A204.1 (cell line): ENCODE measurements around the gene KAZN.

Experiments
- FAIRE-seq: peaks from 2 replicates; lab custom pipeline; 2012; peaks lifted over from hg19 to GRCh38; lab: Jason Lieb, UNC

The KAZN gene

DNA sequence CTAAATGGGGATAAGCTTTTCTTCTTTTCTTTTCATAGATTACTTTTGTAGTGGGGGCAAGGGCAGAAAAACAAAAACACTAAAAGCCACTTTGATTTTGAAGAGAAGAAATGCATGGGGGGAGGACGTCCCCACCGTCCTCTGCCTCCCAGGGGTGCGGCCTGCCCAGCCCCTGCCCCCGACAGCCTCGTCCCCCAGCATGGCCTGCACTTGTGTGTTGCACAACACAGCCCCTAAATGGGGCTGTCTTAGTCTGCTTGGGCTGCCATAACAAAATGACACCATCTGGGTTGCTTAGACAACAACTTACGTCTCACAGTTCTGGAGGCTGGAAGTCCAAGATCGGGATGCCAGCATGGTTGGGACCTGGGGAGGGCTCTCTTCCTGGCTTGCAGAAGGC, 497.8 kb downstream of the KAZN start:
- no peak for FAIRE-seq

- FAIRE-seq, result no peak
Observed at GRCh38 chr1:15098176-15099125, 500.0 kb downstream of the KAZN start.

- FAIRE-seq, result no peak
Observed at GRCh38 chr1:15099441-15100120, 501.1 kb downstream of the KAZN start.

GRCh38 chr1:15100121-15100879, 501.8 kb downstream of the KAZN start:
- no peak for FAIRE-seq

DNA sequence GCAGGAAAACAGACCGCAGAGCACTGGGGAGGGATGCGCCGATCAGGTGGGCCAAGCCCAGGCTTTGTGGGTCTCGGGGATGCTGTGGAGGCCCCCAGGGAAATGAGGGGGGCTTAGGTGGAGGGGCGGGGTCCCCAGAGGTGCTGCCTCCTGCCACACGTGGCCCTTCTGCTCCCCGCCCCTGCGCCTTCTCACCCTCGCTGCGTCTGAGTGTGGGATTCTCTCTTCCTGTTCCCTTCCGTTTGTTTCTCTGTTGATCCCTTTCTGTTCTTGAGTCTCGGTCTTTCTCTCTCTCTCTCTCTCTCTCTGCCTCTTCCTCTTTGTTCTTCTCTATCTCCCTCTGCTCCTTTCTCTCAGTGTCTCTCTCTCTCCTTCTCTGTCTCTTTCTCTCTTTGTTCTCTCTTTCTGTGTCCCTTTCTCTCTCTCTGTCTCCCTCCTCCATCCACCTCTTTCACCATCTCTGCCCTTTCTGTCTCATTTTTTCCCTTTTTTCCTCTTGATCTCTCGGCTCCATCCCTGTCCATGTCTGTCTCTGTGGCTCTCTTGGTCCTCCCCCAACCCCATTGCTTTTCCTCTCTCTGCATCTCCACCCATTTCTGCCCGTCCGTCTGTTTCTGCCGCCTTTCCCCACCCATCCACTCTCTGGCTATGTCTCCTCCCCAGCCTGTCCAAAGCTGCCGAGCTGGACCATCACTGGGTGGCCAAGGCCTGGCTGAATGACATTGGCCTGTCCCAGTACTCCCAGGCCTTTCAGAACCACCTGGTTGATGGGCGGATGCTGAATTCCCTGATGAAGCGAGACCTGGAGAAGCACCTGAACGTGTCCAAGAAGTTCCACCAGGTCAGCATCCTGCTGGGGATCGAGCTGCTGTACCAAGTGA, 502.6 kb downstream of the KAZN start:
- no peak for FAIRE-seq

- FAIRE-seq, result no peak
Observed at GRCh38 chr1:15101801-15102200, 503.3 kb downstream of the KAZN start.

DNA sequence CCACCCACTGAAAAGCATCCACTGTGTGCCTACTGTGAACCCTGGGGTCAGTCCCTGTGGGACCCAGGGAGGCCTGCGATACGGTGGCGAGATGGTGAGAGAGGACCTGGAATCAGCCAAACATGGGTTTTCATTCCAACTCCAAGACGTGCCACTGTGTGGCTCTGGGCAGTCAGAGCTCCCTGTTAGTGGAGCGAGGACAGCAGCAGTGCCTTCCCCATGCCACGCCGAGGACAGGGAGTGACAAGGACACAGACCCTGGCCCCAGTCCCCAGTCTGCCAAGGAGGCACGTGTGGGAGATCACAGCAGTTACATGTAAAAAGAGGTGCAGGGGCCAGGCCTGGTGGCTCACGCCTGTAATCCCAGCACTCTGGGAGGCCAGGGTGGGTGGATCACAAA, 504.2 kb downstream of the KAZN start:
- FAIRE-seq, result no peak

DNA sequence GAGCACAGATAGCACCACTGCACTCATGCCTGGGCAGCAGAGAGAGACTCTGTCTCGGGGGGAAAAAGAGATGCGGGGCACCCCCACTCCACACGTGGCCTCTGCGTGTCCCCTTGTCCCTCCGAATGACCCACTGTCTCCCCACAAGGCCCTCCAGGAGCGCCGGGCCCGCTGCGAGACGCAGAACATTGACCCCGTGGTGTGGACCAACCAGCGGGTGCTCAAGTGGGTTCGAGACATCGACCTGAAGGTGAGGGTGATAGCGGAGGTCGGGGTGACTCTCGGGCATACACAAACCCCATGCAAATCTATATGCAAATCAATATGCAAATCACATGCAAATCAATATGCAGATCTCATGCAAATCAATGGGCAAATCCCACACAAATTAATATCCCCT, 504.7 kb downstream of the KAZN start:
- no peak for FAIRE-seq

DNA sequence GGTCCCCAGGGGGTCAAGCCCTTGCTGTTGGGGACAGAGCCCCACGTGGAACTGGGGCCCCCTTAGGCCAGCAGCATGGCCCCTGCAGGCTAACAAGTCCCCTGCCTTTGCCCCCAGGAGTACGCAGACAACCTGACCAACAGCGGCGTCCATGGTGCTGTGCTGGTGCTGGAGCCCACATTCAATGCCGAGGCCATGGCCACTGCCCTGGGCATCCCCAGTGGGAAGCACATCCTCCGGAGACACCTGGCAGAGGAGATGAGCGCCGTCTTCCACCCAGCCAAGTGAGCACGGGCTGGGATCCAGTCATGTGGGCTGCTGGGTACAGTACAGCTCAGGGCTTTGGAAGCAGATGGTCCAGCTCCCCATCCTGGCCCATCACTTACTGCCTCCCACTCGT, 505.4 kb downstream of the KAZN start:
- FAIRE-seq, result no peak

- no peak for FAIRE-seq
Observed at GRCh38 chr1:15104768-15105167, 506.3 kb downstream of the KAZN start.

GRCh38 chr1:15106608-15107007, 508.1 kb downstream of the KAZN start:
- no peak for FAIRE-seq

DNA sequence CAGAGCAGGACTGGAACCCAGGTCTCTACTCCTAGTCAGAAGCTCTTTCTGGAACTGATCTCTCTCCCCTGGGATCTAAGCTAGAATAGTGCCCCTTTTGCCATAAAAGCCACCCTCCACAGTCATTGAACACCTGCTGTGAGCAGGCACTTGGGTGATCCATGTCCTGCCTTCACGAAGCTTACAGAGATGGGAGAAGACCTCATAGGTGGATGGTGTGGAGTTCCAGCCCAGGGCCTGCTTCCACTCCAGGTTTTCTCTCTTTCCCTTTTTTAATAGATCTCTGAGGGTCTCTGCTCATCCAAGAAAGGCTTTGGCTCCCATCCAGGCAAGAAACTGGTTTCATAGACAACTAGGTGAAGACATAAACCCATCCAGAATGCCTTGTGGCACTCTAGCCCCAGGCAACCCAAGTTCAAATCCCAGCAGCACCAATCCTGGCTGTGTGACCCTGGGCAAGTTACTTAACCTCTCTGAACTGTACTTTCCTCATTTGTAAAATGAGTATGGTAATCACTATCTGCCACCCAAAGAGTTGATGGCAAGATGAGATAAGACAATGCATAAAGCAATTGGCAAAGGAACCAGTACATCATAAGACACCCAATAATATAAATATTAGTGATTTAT, 508.7 kb downstream of the KAZN start:
- no peak for FAIRE-seq

DNA sequence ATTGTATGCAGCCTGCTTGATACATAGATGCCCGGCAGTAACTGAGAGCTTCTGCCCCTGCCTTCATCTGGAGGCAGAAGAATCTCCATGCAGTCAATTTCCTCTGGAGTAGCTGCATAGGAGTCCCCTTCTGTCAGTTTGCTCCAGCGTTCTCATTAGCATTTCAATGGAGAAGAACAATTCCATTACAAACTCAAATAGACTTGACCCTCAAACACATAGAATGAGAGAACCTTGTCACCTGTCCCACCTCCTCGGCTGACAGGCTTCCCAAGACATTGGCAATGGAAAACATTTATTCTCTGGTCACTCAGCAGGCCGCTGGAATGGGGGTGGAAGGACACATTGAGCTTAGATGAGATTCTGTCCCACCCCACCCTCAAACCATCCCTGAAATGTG, 509.4 kb downstream of the KAZN start:
- no peak for FAIRE-seq

DNA sequence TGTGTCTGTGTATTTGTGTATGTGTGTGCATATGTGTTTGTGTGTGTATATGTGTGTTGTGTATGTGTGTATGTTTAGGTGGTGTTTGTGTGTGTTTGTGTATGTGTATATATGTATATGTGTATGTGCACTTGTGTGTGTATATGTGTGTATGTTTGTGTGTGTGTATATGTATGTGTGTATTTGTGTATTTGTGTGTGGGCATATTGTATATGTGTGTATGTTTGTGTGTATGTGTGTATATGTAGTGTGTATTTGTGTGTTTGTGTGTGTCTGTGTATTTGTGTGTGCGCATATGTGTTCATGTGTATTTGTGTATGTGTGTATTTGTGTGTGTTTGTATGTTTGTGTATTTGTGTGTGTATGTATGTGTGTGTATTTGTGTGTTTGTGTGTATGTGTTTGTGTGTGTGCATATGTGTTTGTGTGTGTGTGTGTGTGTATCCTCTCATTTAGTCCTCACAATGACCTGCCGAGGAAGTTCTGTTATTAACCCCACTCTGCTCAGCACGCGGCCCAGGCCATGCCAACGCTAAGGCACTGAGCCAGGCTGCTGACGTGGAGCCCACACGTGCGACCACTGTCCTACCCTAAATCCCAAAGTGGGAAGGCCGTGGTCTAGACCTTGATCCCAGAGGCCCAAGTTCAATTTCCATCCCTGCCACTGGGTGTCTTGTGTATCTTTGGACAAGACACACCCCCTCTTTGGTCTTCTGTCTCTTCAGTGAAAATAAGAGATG, 511.8 kb downstream of the KAZN start:
- FAIRE-seq, result no peak

DNA sequence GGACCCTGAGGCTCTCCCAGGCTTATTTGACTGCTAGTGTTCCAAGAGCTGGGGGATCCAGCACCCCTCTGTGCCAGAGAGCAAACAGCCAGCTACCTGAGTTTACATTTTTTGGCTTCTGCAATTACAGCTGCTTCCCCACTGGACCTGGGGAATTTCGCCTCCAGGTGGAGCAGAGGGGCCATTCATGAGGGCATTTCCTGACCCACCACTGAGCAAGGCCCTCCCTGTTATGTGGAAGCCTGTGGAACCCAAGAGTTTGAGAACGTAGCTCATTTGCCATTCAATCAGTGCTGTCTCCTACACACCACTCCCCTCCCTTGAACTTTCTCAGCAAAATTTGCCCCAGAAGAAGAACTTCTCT, 512.4 kb downstream of the KAZN start:
- no peak for FAIRE-seq

DNA sequence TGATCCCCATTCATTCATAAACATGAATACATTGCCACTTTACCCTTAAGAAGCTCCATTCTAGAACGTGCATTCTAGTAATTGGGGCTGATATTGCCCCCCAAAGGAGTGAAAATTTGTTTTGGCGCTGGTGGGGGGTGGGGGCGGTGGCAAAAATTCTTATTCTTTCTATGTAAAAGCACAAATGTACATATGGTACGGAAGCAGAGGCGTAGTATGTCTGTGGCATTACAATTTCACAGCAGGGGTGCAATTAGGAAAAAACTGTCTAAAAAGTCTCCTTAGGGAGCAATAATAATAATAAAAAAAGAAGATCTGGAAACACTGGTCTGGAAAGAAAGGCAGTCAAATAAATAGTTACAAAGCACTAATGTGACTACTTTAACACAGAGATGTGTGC, 514.7 kb downstream of the KAZN start:
- FAIRE-seq, result no peak

DNA sequence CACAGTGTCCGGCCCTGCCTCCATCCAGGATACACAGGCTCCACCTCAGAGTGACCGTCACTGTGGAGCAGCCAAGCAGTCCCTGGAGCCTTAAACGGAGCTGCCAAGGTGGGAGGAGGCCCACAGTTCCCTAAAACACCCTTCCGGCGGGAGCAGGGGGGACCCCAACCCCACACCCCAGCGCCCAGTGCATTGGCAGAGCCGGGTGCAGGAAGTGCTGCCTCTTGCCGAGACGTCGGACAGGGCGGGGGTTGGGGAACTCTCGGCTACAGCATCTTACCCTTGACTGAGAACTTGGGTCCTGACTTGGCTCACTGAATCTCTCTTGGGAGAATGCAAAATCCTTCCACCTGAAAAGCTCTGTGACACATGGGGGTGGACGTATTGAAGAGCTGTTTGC, 516.4 kb downstream of the KAZN start:
- no peak for FAIRE-seq

GRCh38 chr1:15115542-15116330, 517.3 kb downstream of the KAZN start:
- FAIRE-seq, result no peak

GRCh38 chr1:15116966-15117365, 518.5 kb downstream of the KAZN start:
- no peak for FAIRE-seq
